Liver (tissue), 9 donors: Measurements from ENCODE around the gene CHORDC1. TPM values are rescaled to one million over a fixed set of nuclear protein-coding genes. Genes with fewer than 3 reads are reported as not detected.
A peak's percentile ranks its signal among the peaks of the same experiment; 100 is the strongest.

Source experiments
- DNase-seq: peaks from one replicate; pipeline ENCODE4 v3.0.0-alpha.2; 2017; ENCODE audit warnings: low spot score
- H3K27ac ChIP-seq, 2 donors: one replicate each; pipeline ENCODE4 v1.7.0; 2013; ENCODE audit warnings: inconsistent platforms in 2 of 2, low read length in 2 of 2, control low read depth in 1 of 2, low read depth in 1 of 2, mild to moderate bottlenecking in 1 of 2
- H3K27me3 ChIP-seq, 4 donors: one replicate each; pipeline versions ENCODE4 v1.6.1 to v1.7.0; 2013; ENCODE audit warnings: low read length in 3 of 4, inconsistent platforms in 1 of 4, mild to moderate bottlenecking in 1 of 4, moderate library complexity in 1 of 4; ENCODE audit not compliant: control insufficient read depth in 4 of 4, insufficient read depth in 4 of 4
- H3K36me3 ChIP-seq, 4 donors: one replicate each; pipeline versions ENCODE4 v1.6.1 to v1.7.0; 2013; ENCODE audit warnings: low read length in 3 of 4, mild to moderate bottlenecking in 3 of 4, low read depth in 1 of 4, moderate library complexity in 1 of 4; ENCODE audit not compliant: control insufficient read depth in 4 of 4, insufficient read depth in 3 of 4
- H3K4me1 ChIP-seq, 4 donors: one replicate each; pipeline versions ENCODE4 v1.6.1 to v1.7.0; 2013; ENCODE audit warnings: low read length in 3 of 4, mild to moderate bottlenecking in 3 of 4, moderate library complexity in 1 of 4; ENCODE audit not compliant: control insufficient read depth in 4 of 4, insufficient read depth in 4 of 4
- H3K4me3 ChIP-seq, 3 donors: one replicate each; pipeline versions ENCODE4 v1.6.1 to v1.7.0; 2013; ENCODE audit warnings: low read length in 3 of 3, control low read depth in 1 of 3, low read depth in 1 of 3, mild to moderate bottlenecking in 1 of 3
- H3K9ac ChIP-seq, 2 donors: one replicate each; pipeline ENCODE4 v1.7.0; 2013; ENCODE audit warnings: low read length in 2 of 2, mild to moderate bottlenecking in 2 of 2, moderate library complexity in 2 of 2, control low read depth in 1 of 2, low read depth in 1 of 2
- H3K9me3 ChIP-seq, 4 donors: one replicate each; pipeline versions ENCODE4 v1.6.1 to v1.7.0; 2013; ENCODE audit warnings: low read length in 3 of 4; ENCODE audit not compliant: control insufficient read depth in 4 of 4
- EGR1 ChIP-seq, 2 donors: IDR thresholded peaks; 2 replicates each; pipeline ENCODE4 v1.6.1; 2016 to 2018; ENCODE audit warnings: antibody characterized with exemption in 2 of 2, low read depth in 2 of 2
- FOXA1 ChIP-seq: IDR thresholded peaks from 2 replicates; pipeline ENCODE4 v1.6.1; 2016; ENCODE audit warnings: antibody characterized with exemption
- FOXA2 ChIP-seq: IDR thresholded peaks from 2 replicates; pipeline ENCODE4 v1.6.1; 2016; ENCODE audit warnings: antibody characterized with exemption
- GABPA ChIP-seq, 2 donors: IDR thresholded peaks in 1 of 2; conservative IDR thresholded peaks in 1 of 2; 2 replicates each; pipeline ENCODE4 v1.6.1; 2016; ENCODE audit warnings: antibody characterized with exemption in 2 of 2, mild to moderate bottlenecking in 1 of 2, moderate library complexity in 1 of 2
- HNF4A ChIP-seq, 2 donors: conservative IDR thresholded peaks; 2 replicates each; pipeline ENCODE4 v1.6.1; 2016; ENCODE audit warnings: antibody characterized with exemption in 2 of 2, mild to moderate bottlenecking in 2 of 2
- HNF4G ChIP-seq: IDR thresholded peaks from 2 replicates; pipeline ENCODE4 v1.6.1; 2016; ENCODE audit warnings: antibody characterized with exemption
- JUND ChIP-seq, 2 donors: IDR thresholded peaks; 2 replicates each; pipeline ENCODE4 v1.6.1; 2016; ENCODE audit warnings: antibody characterized with exemption in 2 of 2
- NR2F2 ChIP-seq: IDR thresholded peaks from 2 replicates; pipeline ENCODE4 v1.6.1; 2016; ENCODE audit warnings: antibody characterized with exemption
- RAD21 ChIP-seq, 2 donors: IDR thresholded peaks; 2 replicates each; pipeline ENCODE4 v1.6.1; 2016; ENCODE audit warnings: antibody characterized with exemption in 2 of 2, mild to moderate bottlenecking in 2 of 2
- REST ChIP-seq: IDR thresholded peaks from 2 replicates; pipeline ENCODE4 v1.6.1; 2016; ENCODE audit warnings: antibody characterized with exemption, mild to moderate bottlenecking
- RXRA ChIP-seq, 2 donors: IDR thresholded peaks; 2 replicates each; pipeline ENCODE4 v1.6.1; 2017 to 2018; ENCODE audit warnings: antibody characterized with exemption in 2 of 2, mild to moderate bottlenecking in 1 of 2
- SP1 ChIP-seq: IDR thresholded peaks from 2 replicates; pipeline ENCODE4 v1.6.1; 2018; ENCODE audit warnings: antibody characterized with exemption, mild to moderate bottlenecking
- TAF1 ChIP-seq: conservative IDR thresholded peaks from 2 replicates; pipeline ENCODE4 v1.6.1; 2016; ENCODE audit warnings: antibody characterized with exemption, mild to moderate bottlenecking
- YY1 ChIP-seq: IDR thresholded peaks from 2 replicates; pipeline ENCODE4 v1.6.1; 2016; ENCODE audit warnings: antibody characterized with exemption, mild to moderate bottlenecking
- ZBTB33 ChIP-seq: IDR thresholded peaks from 2 replicates; pipeline ENCODE4 v1.6.1; 2016; ENCODE audit warnings: antibody characterized with exemption
- WGBS: extraction: QIAGEN DNeasy Blood & Tissue Kit; methylation state at CpG from one replicate; pipeline ENCODE4 v1.1.7; 2013; 5-methylcytosine and 5-hydroxymethylcytosine counted together
- polyA plus RNA-seq, 2 donors: library from polyadenylated mRNA; stranded (reverse) in 1 of 2; unstranded in 1 of 2; fragments of 200-250 nt in 1 of 2; fragments of >200 nt in 1 of 2; fragmentation: Nextera tagmentation in 1 of 2; extraction: Ambion mirVana in 1 of 2; gene quantifications; one replicate each; pipeline versions ENCODE4 v1.2.1 to v1.2.3, GENCODE V29; 2013 to 2015
- total RNA-seq, 2 donors: library from RNA; depleted of rRNA; stranded (reverse); fragments of >200 nt; gene quantifications; one replicate each; pipeline ENCODE4 v1.2.3, GENCODE V29; 2014
- TF ChIP-seq, protein P1 (sequence below): IDR thresholded peaks from 2 replicates; pipeline ENCODE4 v1.6.1; 2016; ENCODE audit warnings: antibody characterized with exemption
- TF ChIP-seq, protein P2 (sequence below): fragments of 150-350 bp; IDR thresholded peaks from 2 replicates; pipeline ENCODE4 v1.5.1; 2017; ENCODE audit warnings: improper control_type of control experiment, low read depth, low read length; ENCODE audit not compliant: missing input control
- donor health status: healthy.
- donor health status: healthy.
- donor health status: healthy.
- donor health status: healthy.
- donor health status: healthy.

Gene CHORDC1
- total RNA-seq: 10 to 100 TPM; 22.4 to 39.5 TPM
- 10 to 100 TPM in 1 of 2 donors, 1 to 10 TPM in 1; 9.4 to 10.9 TPM for polyA plus RNA-seq

GRCh38 chr11:90222459-90223247 is at the start of gene CHORDC1:
Gene CHORDC1 (minus strand): TSS chr11:90223049. CDS start chr11:90222954, 95 bp downstream.
- TF ChIP-seq ZBTB33: peak; percentile 59
- peak; percentile 89 for TF ChIP-seq TAF1
- TF ChIP-seq RXRA (IDR thresholded peaks at IDR 0.05): peak in 1 of 2 donors; percentile 23
- no peak for TF ChIP-seq SP1
- TF ChIP-seq JUND (IDR thresholded peaks at IDR 0.05): no peak
- peak; percentile 93 for TF ChIP-seq REST
- TF ChIP-seq RAD21 (IDR thresholded peaks at IDR 0.05): no peak
- peak; percentile 91 for TF ChIP-seq YY1
- TF ChIP-seq GABPA (IDR thresholded peaks at IDR 0.05 in 1 of 2, conservative IDR thresholded peaks at IDR 0.05 in 1 of 2): peak; percentile 50 to 73
- TF ChIP-seq, protein P1, sequence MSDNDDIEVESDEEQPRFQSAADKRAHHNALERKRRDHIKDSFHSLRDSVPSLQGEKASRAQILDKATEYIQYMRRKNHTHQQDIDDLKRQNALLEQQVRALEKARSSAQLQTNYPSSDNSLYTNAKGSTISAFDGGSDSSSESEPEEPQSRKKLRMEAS: peak; percentile 26
- Histone ChIP-seq H3K27me3 (no peaks in the 10 kb centered on the region), H3K36me3 (no peaks in the 10 kb centered on the region), H3K27ac (peak within 1 kb of the TSS; percentile 92 to 96), H3K4me1 (peaks cover 2 to 27% (median 8%) of the 10 kb centered on the region in 4 donors), H3K4me3 (peak within 1 kb of the TSS; percentile 80 to 99 (median 86)), H3K9me3 (no peaks in the 10 kb centered on the region), H3K9ac (peak within 1 kb of the TSS; percentile 85 to 94)
- under 1% methylated on average over 71 of the region's 71 CpGs for WGBS
- DNase-seq: peak; percentile 98

DNA sequence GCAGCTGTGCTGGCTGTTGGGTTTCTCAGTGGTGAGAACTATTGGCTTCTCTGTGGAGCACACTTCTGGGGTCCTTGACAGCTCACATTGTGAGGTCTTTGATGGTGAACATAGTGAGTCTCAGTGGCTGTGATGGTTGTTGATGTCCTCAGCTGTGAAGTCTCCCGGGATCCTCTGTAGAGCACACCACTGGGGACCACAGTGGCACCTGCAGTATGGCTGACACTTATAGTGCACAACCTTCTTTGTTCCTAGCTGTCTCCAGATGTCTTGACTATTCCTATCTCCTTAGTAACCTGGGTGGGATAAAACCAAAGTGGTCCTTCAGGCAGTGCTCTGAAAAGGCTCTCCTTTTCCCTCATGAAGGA is 34.3 kb upstream of the CHORDC1 start:
- TF ChIP-seq FOXA2 (no peak), TAF1 (no peak), RAD21 (IDR thresholded peaks at IDR 0.05) (no peak), RXRA (IDR thresholded peaks at IDR 0.05) (no peak), HNF4G (no peak), EGR1 (IDR thresholded peaks at IDR 0.05; ENCODE audit: low read depth in 2 of 2) (no peak), NR2F2 (no peak), HNF4A (conservative IDR thresholded peaks at IDR 0.05) (no peak), YY1 (no peak), JUND (IDR thresholded peaks at IDR 0.05) (no peak), FOXA1 (no peak), REST (no peak), ZBTB33 (no peak), SP1 (no peak)
- TF ChIP-seq, protein P1: no peak
- TF ChIP-seq, protein P2, sequence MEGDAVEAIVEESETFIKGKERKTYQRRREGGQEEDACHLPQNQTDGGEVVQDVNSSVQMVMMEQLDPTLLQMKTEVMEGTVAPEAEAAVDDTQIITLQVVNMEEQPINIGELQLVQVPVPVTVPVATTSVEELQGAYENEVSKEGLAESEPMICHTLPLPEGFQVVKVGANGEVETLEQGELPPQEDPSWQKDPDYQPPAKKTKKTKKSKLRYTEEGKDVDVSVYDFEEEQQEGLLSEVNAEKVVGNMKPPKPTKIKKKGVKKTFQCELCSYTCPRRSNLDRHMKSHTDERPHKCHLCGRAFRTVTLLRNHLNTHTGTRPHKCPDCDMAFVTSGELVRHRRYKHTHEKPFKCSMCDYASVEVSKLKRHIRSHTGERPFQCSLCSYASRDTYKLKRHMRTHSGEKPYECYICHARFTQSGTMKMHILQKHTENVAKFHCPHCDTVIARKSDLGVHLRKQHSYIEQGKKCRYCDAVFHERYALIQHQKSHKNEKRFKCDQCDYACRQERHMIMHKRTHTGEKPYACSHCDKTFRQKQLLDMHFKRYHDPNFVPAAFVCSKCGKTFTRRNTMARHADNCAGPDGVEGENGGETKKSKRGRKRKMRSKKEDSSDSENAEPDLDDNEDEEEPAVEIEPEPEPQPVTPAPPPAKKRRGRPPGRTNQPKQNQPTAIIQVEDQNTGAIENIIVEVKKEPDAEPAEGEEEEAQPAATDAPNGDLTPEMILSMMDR: no peak
- 91% methylated on average over 1 of the region's 1 CpG for WGBS
- DNase-seq: no peak
- no peaks in the 10 kb centered on the region for H3K36me3 ChIP-seq
- H3K9me3 ChIP-seq: no peaks in the 10 kb centered on the region
- H3K4me1 ChIP-seq: no peaks in the 10 kb centered on the region
- H3K27ac ChIP-seq: no peak overlapping the region
- no peaks in the 10 kb centered on the region for H3K27me3 ChIP-seq
- H3K9ac ChIP-seq: no peak overlapping the region
- H3K4me3 ChIP-seq: no peak overlapping the region
